HepG2 (cell line): ENCODE data around the gene ZBTB7A. TPM values are rescaled to one million over a fixed set of nuclear protein-coding genes. Genes with fewer than 3 reads are reported as not detected.

Source experiments
- ATAC-seq: fragments of 200-7000 bp; cut with Tn5 transposase; 3 replicates; pipeline ENCODE4 v1.9.1; 2020; ENCODE audit warnings: mild to moderate bottlenecking, moderate library complexity
- BruUV-seq: library from RNA; stranded (reverse); fragments of 400-500 nt; replicated peaks from 2 replicates; lab custom pipeline; 2021; lab: Mats Ljungman, UMichigan
- CTCF ChIA-PET: fragments of 300-600 bp; formaldehyde crosslinking; extraction: SDS; loops from one replicate; lab custom pipeline; 2021; ENCODE audit warnings: low total read pairs, inconsistent platforms, low intra/inter-chr PET ratio; lab: Yijun Ruan, JAX
- POLR2A ChIA-PET: fragments of 350-600 bp; sonication (Branson Sonifier 250); formaldehyde crosslinking; loops from one replicate; lab custom pipeline; 2020; ENCODE audit warnings: antibody characterized with exemption, inconsistent platforms; lab: Yijun Ruan, JAX
- DNase-seq: peaks from one replicate; pipeline ENCODE4 v3.0.0-alpha.2; 2015; ENCODE audit warnings: low spot score
- FAIRE-seq: peaks from 3 replicates; lab custom pipeline; 2011; peaks lifted over from hg19 to GRCh38; lab: Jason Lieb, UNC
- H2AFZ ChIP-seq: one replicate; pipeline ENCODE4 v1.6.1; 2011; ENCODE audit warnings: low read length, inconsistent platforms
- H3K27ac ChIP-seq: fragments of 300-600 bp; 3 replicates; pipeline ENCODE4 v1.8.0; 2011; ENCODE audit warnings: mixed run types, mild to moderate bottlenecking, mixed read lengths, low read length, inconsistent platforms; ENCODE audit not compliant: insufficient read depth; ENCODE audit errors: extremely low read length
- H3K27me3 ChIP-seq, 2 experiments: fragments of 200-600 bp in 1 of 2; 2 replicates in 1 of 2; 3 replicates in 1 of 2; pipeline versions ENCODE4 v1.6.0 to v1.8.0; 2011; ENCODE audit warnings: low read length in 2 of 2, mild to moderate bottlenecking in 2 of 2, moderate library complexity in 2 of 2, inconsistent platforms in 1 of 2; ENCODE audit not compliant: insufficient read depth in 2 of 2, control insufficient read depth in 1 of 2
- H3K36me3 ChIP-seq, 2 experiments: fragments of 200-600 bp in 1 of 2; replicated peaks in 1 of 2; 2 replicates in 1 of 2; 3 replicates in 1 of 2; pipeline versions ENCODE4 v1.5.1 to v1.8.0; 2011; ENCODE audit warnings: low read length in 2 of 2, inconsistent platforms in 1 of 2; ENCODE audit not compliant: insufficient read depth in 2 of 2, control insufficient read depth in 1 of 2
- H3K4me1 ChIP-seq: 2 replicates; pipeline ENCODE4 v1.5.1; 2012; ENCODE audit warnings: low read length, inconsistent platforms; ENCODE audit not compliant: insufficient read depth
- H3K4me2 ChIP-seq: 2 replicates; pipeline ENCODE4 v1.6.0; 2011; ENCODE audit warnings: low read depth, low read length, inconsistent platforms
- H3K4me3 ChIP-seq, 3 experiments: fragments of 200-600 bp in 1 of 3; sonication (generic), shearing (Covaris generic) in 1 of 3; replicated peaks in 1 of 3; 2 replicates each; pipeline ENCODE4 v1.5.1; 2011 to 2016; ENCODE audit warnings: low read length in 3 of 3, inconsistent platforms in 2 of 3, low read depth in 2 of 3, mild to moderate bottlenecking in 2 of 3, control low read depth in 1 of 3, mixed read lengths in 1 of 3; ENCODE audit not compliant: insufficient read depth in 1 of 3
- H3K79me2 ChIP-seq: one replicate; pipeline ENCODE4 v1.6.1; 2011; ENCODE audit warnings: low read length, inconsistent platforms; ENCODE audit not compliant: insufficient read depth
- H3K9ac ChIP-seq: 2 replicates; pipeline ENCODE4 v1.6.0; 2011; ENCODE audit warnings: mild to moderate bottlenecking, low read depth, low read length, inconsistent platforms; ENCODE audit not compliant: insufficient read depth
- H3K9me3 ChIP-seq: 2 replicates; pipeline ENCODE4 v1.5.1; 2012; ENCODE audit warnings: mild to moderate bottlenecking, low read length
- H4K20me1 ChIP-seq: 2 replicates; pipeline ENCODE4 v1.6.0; 2011; ENCODE audit warnings: inconsistent platforms, mild to moderate bottlenecking, low read length, moderate library complexity; ENCODE audit not compliant: insufficient read depth
- AGO2 ChIP-seq: fragments of 200-400 bp; formaldehyde crosslinking; optimal IDR thresholded peaks from 2 replicates; pipeline ENCODE3; 2017; ENCODE audit warnings: mild to moderate bottlenecking, low read depth, low read length, moderate library complexity
- ARID5B ChIP-seq: IDR thresholded peaks from 2 replicates; pipeline ENCODE4 v1.4.0; 2020; ENCODE audit warnings: mild to moderate bottlenecking, missing genetic modification reagents
- CBX1 ChIP-seq: IDR thresholded peaks from one replicate; pipeline ENCODE4 v1.6.1; 2016; ENCODE audit warnings: antibody characterized with exemption, low read depth
- DRAP1 ChIP-seq: IDR thresholded peaks from 2 replicates; pipeline ENCODE4 v1.6.1; 2016; ENCODE audit warnings: missing genetic modification reagents, missing compliant biosample characterization
- GRHL1 ChIP-seq: sonication (generic); formaldehyde crosslinking; conservative IDR thresholded peaks from 2 replicates; pipeline ENCODE4 v1.8.0; 2022; ENCODE audit warnings: missing genetic modification reagents
- NONO ChIP-seq, 2 experiments: fragments of 450-650 bp in 1 of 2; sonication (generic) in 1 of 2; formaldehyde crosslinking in 1 of 2; IDR thresholded peaks in 1 of 2; conservative IDR thresholded peaks in 1 of 2; 2 replicates each; pipeline versions ENCODE4 v1.6.1 to v1.8.0; 2017 to 2022; ENCODE audit warnings: mild to moderate bottlenecking in 1 of 2, missing genetic modification reagents in 1 of 2, moderate library complexity in 1 of 2
- RBM39 ChIP-seq: fragments of 200-400 bp; formaldehyde crosslinking; IDR thresholded peaks from one replicate; pipeline ENCODE4 v1.6.1; 2018; ENCODE audit warnings: antibody characterized with exemption, mild to moderate bottlenecking, low read depth, low read length; ENCODE audit not compliant: poor library complexity, severe bottlenecking
- REL ChIP-seq: sonication (generic); formaldehyde crosslinking; conservative IDR thresholded peaks from 2 replicates; pipeline ENCODE4 v1.8.0; 2022; ENCODE audit warnings: mild to moderate bottlenecking, missing genetic modification reagents, moderate library complexity
- TAF15 ChIP-seq: fragments of 200-400 bp; formaldehyde crosslinking; IDR thresholded peaks from one replicate; pipeline ENCODE4 v1.6.1; 2018; ENCODE audit warnings: mild to moderate bottlenecking, low read depth, low read length; ENCODE audit not compliant: poor library complexity, severe bottlenecking
- YEATS4 ChIP-seq: sonication (generic); formaldehyde crosslinking; IDR thresholded peaks from 2 replicates; pipeline ENCODE4 v1.4.0; 2020; ENCODE audit warnings: missing genetic modification reagents, borderline replicate concordance
- ZBTB8A ChIP-seq: sonication (generic); formaldehyde crosslinking; IDR thresholded peaks from 2 replicates; pipeline ENCODE4 v1.4.0; 2020; ENCODE audit warnings: mild to moderate bottlenecking, low read depth, missing genetic modification reagents, borderline replicate concordance
- WGBS: methylation state at CpG from one replicate; pipeline ENCODE4 v1.1.6; 2017; ENCODE audit warnings: low lambda C conversion rate; 5-methylcytosine and 5-hydroxymethylcytosine counted together
- in situ Hi-C: cut with HindIII; loops from 2 replicates; pipeline ENCODE4 v1.10.0; 2017; ENCODE audit warnings: low pct_unique_long_range_greater_than_20kb; ENCODE audit not compliant: extremely low pct_ligation_motif_present
- intact Hi-C: fragments of 100-400 bp; cut with micrococcal nuclease; formaldehyde crosslinking; loops from one replicate; pipeline ENCODE4 v1.10.0; 2022; ENCODE audit not compliant: unreplicated experiment
- polyA plus RNA-seq, 8 experiments: library from polyadenylated mRNA; depleted of rRNA in 3 of 8; stranded (reverse) in 7 of 8; unstranded in 1 of 8; fragments of >200 nt; fragmentation: Illumina TruSeq in 4 of 8; extraction: Trizol in 4 of 8; gene quantifications; 2 replicates each; pipeline versions ENCODE4 v1.2.1 to v1.2.3, GENCODE V29; 2011 to 2016; ENCODE audit warnings: low read depth in 4 of 8, missing spikeins in 1 of 8, mixed read lengths in 1 of 8; ENCODE audit not compliant: insufficient read depth in 1 of 8
- total RNA-seq, 5 experiments: library from RNA; depleted of rRNA; stranded (reverse); fragments of >200 nt; fragmentation: Illumina TruSeq; extraction: Trizol; gene quantifications; 2 replicates each; pipeline ENCODE4 v1.2.3, GENCODE V29; 2016; ENCODE audit warnings: low read depth in 1 of 5
- TF ChIP-seq, protein P1 (sequence below): sonication (generic); formaldehyde crosslinking; IDR thresholded peaks from 2 replicates; pipeline ENCODE4 v1.5.1; 2020; ENCODE audit warnings: mild to moderate bottlenecking, moderate library complexity, missing genetic modification reagents

The ZBTB7A gene
- total and polyA plus RNA-seq, 2 of the 13 experiments (the other 11 are each of a cell fraction or from before 2014, with no cell fraction given) = 3.6 to 4.0 TPM

DNA sequence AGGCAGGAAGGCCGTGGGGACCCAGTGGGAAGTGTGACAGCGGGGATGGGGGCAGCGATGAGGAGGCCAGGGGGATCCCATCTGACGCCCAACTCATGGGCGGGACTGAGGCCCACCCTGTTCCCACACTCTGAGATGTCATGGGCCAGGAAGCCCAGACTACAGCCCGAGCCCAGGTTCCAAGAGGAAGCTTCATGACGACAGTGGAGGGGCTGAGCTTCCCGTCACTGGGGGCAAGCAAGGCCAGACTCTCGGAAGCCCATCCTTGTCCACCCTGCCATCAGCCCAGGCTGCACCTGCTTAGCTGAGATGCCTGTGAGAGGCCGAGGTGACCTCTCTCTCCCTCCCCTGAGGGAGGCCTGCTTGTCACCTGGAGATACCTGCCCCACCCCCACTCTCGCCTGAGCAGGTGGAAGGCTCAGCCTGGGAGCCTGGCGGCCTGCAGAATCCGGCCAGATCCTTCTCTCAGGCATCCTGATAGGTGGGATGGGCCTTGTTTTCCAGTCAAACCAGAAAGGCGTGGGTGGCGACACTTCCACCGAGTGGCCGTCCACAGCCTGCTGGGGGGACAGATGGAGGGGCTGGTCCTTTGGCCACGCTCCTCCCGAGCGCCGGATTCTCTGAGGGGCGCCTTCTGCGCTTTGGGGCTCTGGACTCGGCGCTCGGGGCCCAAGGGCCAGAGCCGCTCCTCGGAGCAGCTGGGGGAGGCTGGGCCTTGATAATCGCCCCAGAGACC, 4.8 kb downstream of the ZBTB7A start:
- Histone ChIP-seq H3K27me3 (no peaks in the 10 kb centered on the region), H3K27ac (peak overlapping the region; percentile 94), H2AFZ (no peak overlapping the region), H3K9ac (peak overlapping the region; percentile 52), H4K20me1 (peaks cover 56% of the 10 kb centered on the region), H3K9me3 (no peaks in the 10 kb centered on the region), H3K36me3 (peaks cover 5 to 18% of the 10 kb centered on the region in 2 experiments), H3K4me1 (peaks cover 68% of the 10 kb centered on the region), H3K79me2 (peaks cover 73% of the 10 kb centered on the region), H3K4me2 (peak overlapping the region; percentile 85), H3K4me3 (peak overlapping the region; percentile 47 to 84 (median 52); a peak in 5 of 6 replicates)
- ATAC-seq (no peak), DNase-seq (no peak), FAIRE-seq (no peak)
- no TSS peak for BruUV-seq
- 82% methylated on average over 19 of the region's 29 CpGs for WGBS
- in situ Hi-C loops (no loop called here), intact Hi-C loops (no loop called here)
- ChIA-PET POLR2A (interaction anchor here (1.1 to 1.3 kb wide), 2 partner anchors 10 to 78 kb away, joined by 4 to 8 read pairs; no protein-coding TSS in a partner anchor), CTCF (no interaction called here)
- TF ChIP-seq CBX1 = peak; percentile 70
- TF ChIP-seq AGO2 = peak; percentile 43
- TF ChIP-seq DRAP1 (CRISPR knock-in tag) = no peak
- TF ChIP-seq TAF15 = no peak
- peak; percentile 22 for TF ChIP-seq RBM39
- TF ChIP-seq, protein P1, sequence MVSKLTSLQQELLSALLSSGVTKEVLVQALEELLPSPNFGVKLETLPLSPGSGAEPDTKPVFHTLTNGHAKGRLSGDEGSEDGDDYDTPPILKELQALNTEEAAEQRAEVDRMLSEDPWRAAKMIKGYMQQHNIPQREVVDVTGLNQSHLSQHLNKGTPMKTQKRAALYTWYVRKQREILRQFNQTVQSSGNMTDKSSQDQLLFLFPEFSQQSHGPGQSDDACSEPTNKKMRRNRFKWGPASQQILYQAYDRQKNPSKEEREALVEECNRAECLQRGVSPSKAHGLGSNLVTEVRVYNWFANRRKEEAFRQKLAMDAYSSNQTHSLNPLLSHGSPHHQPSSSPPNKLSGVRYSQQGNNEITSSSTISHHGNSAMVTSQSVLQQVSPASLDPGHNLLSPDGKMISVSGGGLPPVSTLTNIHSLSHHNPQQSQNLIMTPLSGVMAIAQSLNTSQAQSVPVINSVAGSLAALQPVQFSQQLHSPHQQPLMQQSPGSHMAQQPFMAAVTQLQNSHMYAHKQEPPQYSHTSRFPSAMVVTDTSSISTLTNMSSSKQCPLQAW = no peak
- no peak for TF ChIP-seq REL (CRISPR knock-in tag)
- no peak for TF ChIP-seq NONO (IDR thresholded peaks at IDR 0.05)
- peak; percentile 39; the same call in 1 of the 2 replicates for TF ChIP-seq NONO (CRISPR knock-in tag; conservative IDR thresholded peaks at IDR 0.05)
- no peak for TF ChIP-seq ARID5B (CRISPR knock-in tag)
- no peak for TF ChIP-seq GRHL1
- TF ChIP-seq ZBTB8A (CRISPR knock-in tag) = 0 out of 2 replicates have a peak, but pooled peaks have one; percentile 25
- TF ChIP-seq YEATS4 = no peak
